PC-3 (cell line): ENCODE data around the gene HS3ST5.

Experiments used
- CTCF ChIP-seq: fragments of 300-600 bp; sonication (generic); conservative IDR thresholded peaks from 2 replicates; pipeline ENCODE4 v1.5.1; 2017; ENCODE audit warnings: antibody characterized with exemption, low read depth, mild to moderate bottlenecking, low read length
- EZH2 ChIP-seq: fragments of 300-600 bp; sonication (generic); IDR thresholded peaks from one replicate; pipeline ENCODE4 v1.6.1; 2017; ENCODE audit warnings: antibody characterized with exemption, mild to moderate bottlenecking, low read length; ENCODE audit not compliant: unreplicated experiment
- EZH2phosphoT487 ChIP-seq: fragments of 300-600 bp; sonication (generic); IDR thresholded peaks from 2 replicates; pipeline ENCODE4 v1.6.1; 2018; ENCODE audit warnings: mild to moderate bottlenecking, antibody characterized with exemption, low read length, borderline replicate concordance

GRCh38 chr6:114080891-114081510, 261.8 kb downstream of the HS3ST5 start:
- no peak for TF ChIP-seq CTCF
- TF ChIP-seq EZH2 = no peak
- no peak for TF ChIP-seq EZH2phosphoT487
